ENCODE data around the gene GNB2.

The GNB2 gene

DNA sequence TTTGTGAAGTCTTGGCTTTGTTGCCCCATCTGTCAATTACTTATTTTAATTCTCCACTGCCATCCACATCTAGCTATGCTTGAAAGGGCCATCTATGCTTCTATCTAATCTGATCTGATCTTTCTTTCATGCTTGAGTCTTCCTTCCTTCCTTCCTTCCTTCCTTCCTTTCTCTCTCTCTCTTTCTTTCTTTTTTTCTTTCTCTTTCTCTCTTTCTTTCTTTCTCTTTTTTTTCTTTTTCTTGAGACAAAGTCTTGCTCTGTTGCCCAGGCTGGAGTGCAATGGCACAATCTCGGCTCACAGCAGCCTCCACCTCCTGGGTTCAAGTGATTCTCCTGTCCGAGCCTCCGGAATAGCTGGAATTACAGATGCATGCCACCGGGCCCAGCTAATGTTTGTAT lies 43.5 kb upstream of the GNB2 start:
- H3K27ac ChIP-seq, result peak overlapping the region; percentile 44; the same call in 1 of the 2 replicates
- TF ChIP-seq, protein P1, sequence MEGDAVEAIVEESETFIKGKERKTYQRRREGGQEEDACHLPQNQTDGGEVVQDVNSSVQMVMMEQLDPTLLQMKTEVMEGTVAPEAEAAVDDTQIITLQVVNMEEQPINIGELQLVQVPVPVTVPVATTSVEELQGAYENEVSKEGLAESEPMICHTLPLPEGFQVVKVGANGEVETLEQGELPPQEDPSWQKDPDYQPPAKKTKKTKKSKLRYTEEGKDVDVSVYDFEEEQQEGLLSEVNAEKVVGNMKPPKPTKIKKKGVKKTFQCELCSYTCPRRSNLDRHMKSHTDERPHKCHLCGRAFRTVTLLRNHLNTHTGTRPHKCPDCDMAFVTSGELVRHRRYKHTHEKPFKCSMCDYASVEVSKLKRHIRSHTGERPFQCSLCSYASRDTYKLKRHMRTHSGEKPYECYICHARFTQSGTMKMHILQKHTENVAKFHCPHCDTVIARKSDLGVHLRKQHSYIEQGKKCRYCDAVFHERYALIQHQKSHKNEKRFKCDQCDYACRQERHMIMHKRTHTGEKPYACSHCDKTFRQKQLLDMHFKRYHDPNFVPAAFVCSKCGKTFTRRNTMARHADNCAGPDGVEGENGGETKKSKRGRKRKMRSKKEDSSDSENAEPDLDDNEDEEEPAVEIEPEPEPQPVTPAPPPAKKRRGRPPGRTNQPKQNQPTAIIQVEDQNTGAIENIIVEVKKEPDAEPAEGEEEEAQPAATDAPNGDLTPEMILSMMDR (IDR thresholded peaks at IDR 0.05), result no peak
- no peak for TF ChIP-seq ZFX (IDR thresholded peaks at IDR 0.05; ENCODE audit: borderline replicate concordance)

DNA sequence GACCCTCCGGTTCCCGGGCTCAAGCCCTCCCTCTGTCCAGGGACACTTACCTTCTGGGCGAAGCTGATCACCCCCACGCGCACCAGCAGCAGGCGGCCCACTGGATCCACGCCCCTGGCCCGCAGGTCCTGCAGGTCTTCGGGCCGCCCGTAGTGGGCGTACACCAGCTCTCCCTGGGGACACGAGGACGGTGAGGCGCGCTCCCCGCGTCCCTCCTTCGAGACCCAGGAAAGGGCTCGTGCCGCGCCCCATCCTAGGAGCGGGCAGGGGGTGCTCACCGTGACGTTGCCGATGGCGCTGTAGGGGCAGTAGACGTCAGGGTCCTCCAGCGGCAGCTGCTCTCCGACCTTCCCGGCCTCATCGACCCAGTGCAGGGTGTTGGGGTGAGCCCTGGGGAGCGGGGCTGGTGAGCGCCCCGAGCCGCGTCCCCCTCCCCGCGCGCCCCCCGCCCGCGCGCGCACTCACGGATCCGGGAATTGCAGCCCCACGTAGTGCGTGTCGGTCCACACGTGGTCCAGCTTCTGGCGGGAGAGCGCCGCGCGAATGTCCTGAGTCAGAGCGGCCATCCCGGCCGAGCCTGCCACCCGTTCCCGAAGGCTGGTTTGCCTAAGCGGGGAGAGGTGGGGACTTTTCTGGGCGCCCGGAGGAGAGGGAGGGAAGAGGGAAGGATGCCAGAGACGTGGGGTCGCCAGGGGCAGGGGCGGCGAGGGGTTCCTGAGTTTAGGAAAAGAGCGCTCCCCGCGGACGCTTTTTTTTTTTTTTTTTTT lies 40.4 kb upstream of the GNB2 start:
- peak overlapping the region; percentile 83 for H3K27ac ChIP-seq
- no peak for TF ChIP-seq ZFX (IDR thresholded peaks at IDR 0.05; ENCODE audit: borderline replicate concordance)
- TF ChIP-seq, protein P1 (IDR thresholded peaks at IDR 0.05), result peak; percentile 59

DNA sequence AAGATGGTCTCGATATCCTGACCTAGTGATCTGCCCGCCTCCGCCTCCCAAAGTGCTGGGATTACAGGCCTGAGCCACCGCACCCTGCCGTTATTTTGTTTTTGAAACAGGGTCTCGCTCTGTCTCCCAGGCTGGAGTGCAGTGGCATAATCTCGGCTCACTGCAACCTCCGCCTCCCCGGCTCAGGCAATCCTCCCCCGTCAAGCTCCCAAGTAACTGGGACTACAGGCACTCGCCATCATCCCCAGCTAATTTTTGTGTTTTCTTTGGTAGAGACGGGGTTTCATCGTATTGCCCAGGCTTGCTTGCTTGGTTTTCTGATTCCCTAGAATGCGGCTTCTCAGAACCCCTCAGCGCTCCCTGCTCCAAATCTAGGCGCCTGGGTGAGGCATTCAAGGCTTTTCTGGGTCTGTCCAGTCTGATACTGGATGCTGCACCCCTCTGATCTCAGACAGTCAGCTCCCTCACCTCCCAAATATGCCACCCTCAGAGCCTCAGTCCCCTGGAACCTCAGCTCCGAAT lies 33.5 kb upstream of the GNB2 start:
- no peak overlapping the region for H3K27ac ChIP-seq

DNA sequence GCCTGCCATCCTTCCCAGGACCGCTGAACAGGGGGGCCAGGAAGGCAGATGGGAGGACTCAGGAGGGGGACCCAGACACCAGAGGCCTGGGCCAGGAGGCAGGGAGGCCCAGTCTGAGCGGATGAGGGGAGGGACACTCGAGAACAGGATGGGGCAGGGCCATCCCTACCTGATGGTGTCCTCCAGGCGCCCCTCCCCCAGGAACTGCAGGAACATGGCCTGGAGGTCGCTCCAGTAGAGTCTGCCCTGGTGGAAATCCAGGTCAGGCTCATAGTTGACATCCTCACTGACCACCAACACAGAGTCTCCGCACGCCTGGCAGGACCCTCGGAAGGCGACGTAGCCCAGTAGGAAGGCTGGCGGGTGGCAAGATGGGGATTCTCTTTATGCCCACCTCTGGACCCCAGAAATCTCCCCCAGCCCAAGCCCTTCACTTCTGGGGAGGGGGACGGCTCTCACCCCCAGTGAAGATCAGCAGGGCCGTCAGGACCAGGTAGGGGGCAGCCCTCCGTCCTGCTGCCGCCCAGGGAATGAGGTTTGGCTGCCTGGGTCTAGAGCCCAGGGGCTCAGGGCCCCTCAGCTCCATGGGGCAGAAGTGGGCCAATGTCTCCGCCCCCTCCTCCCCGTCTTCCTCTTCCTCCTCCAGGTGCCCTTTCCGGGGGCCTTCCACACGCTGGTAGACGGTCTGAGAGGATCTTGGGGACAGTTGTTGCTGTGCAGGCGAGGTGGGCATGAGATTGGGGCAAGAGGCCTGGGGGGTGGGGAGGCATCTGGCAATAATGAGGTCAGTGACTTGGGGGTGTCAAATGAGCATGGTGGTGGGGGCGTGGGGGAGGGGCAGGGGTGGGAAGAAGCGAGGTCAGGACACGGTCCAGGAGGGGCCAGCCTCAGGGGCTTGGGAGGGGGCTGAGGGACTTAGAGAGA lies 32.8 kb upstream of the GNB2 start:
- TF ChIP-seq, protein P1 (IDR thresholded peaks at IDR 0.05), result no peak
- TF ChIP-seq ZFX (IDR thresholded peaks at IDR 0.05; ENCODE audit: borderline replicate concordance), result no peak
- no peak overlapping the region for H3K27ac ChIP-seq

More for the DNA sequence above, 33.5 kb upstream of the GNB2 start:
- TF ChIP-seq, protein P1 (IDR thresholded peaks at IDR 0.05), result no peak
- TF ChIP-seq ZFX (IDR thresholded peaks at IDR 0.05; ENCODE audit: borderline replicate concordance), result no peak

DNA sequence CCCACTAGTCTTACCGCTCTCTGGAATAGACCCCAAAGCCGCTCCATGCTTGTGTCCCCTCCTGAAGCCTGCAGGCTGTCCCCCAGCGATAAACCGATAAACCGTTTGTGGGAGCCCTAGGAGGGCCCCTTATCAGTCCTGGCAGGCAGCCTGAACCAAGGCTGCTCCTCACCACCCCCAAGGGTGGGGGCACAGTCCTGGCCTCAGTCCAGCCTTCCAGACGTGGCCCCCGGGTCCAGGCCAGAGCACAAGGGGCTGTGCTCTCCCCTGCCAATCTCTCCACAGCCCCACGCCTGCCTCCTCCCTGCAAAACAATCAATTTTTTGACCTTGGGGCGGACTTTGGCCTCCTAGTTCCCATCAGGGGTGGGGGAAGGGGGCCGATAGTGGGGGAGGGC lies 32.1 kb upstream of the GNB2 start, which contains the start of gene TFR2:
Gene TFR2 (minus strand): TSS at position 90 of the 397 bp plus-strand sequence. CDS start 43 bp downstream, at position 47.
- no peak for TF ChIP-seq ZFX (IDR thresholded peaks at IDR 0.05; ENCODE audit: borderline replicate concordance)
- TF ChIP-seq, protein P1 (IDR thresholded peaks at IDR 0.05), result no peak
- H3K27ac ChIP-seq, result no peak within 1 kb of the TSS

DNA sequence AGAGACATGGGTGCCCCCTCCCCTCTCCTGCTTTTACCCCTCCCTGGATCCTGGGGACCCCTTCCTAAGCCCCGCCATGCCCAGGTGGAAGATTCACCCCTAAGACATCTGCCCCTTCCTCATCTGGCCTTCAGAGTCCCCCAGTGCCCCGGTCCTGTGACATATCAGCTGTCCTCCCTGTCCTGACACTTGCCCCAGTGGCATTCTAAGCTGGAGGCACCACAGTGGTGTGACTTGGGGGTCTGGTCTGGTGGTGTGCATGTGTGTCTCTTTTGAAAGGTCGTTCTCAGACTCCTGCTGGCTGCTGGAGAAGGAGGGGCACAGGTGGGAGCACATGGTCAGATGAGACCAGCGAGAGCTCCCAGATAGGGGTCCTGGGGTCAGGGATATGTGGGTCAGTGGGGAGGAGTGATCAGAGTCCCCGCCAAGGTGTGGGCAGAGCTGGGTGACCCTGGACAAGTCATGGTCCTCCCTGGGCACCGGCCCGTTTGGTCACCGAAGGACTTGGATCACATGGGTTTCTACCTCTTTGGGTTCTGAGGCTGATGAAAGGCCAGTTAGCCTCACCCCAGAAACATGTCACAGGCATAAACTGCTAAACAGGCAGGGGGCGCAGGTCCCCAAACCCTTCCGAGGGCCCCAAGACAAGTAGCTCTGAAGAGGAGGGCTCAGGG lies 31.5 kb upstream of the GNB2 start:
- TF ChIP-seq ZFX (IDR thresholded peaks at IDR 0.05; ENCODE audit: borderline replicate concordance), result no peak
- TF ChIP-seq, protein P1 (IDR thresholded peaks at IDR 0.05), result no peak
- H3K27ac ChIP-seq, result no peak overlapping the region
